BJ (cell line): Measurements from ENCODE around the gene BLTP1. TPM values are rescaled to one million over a fixed set of nuclear protein-coding genes. Genes with fewer than 3 reads are reported as not detected.

ENCODE experiments used
- CTCF ChIA-PET: fragments of 350-600 bp; formaldehyde crosslinking; extraction: SDS; loops from one replicate; lab custom pipeline; 2021; ENCODE audit warnings: antibody characterized with exemption, inconsistent platforms; lab: Yijun Ruan, JAX
- POLR2A ChIA-PET: fragments of 300-600 bp; sonication (Branson Sonifier 250); formaldehyde crosslinking; extraction: SDS; loops from one replicate; lab custom pipeline; 2021; ENCODE audit warnings: antibody characterized with exemption; lab: Charles Lee
- DNase-seq: peaks from one replicate; pipeline ENCODE4 v3.0.0-alpha.2; 2011; ENCODE audit warnings: low read depth
- H3K27me3 ChIP-seq: 2 replicates; pipeline ENCODE4 v1.6.0; 2011; ENCODE audit warnings: low read length; ENCODE audit not compliant: control insufficient read depth, insufficient read depth
- H3K36me3 ChIP-seq: 2 replicates; pipeline ENCODE4 v1.5.1; 2011; ENCODE audit warnings: low read length; ENCODE audit not compliant: control insufficient read depth, insufficient read depth
- H3K4me3 ChIP-seq: 2 replicates; pipeline ENCODE4 v1.5.1; 2011; ENCODE audit warnings: low read depth, mild to moderate bottlenecking, control low read depth, low read length
- CTCF ChIP-seq: IDR thresholded peaks from 2 replicates; pipeline ENCODE4 v1.5.1; 2011; ENCODE audit warnings: low read depth, mild to moderate bottlenecking, control low read depth, inconsistent platforms, low read length, moderate library complexity; ENCODE audit not compliant: insufficient read depth
- polyA plus RNA-seq: library from polyadenylated mRNA; depleted of rRNA; stranded (reverse); fragments of >200 nt; gene quantifications from 2 replicates; pipeline ENCODE4 v1.2.3, GENCODE V29; 2011

Gene BLTP1
- polyA plus RNA-seq, 1 experiment: 22.9 TPM

- POLR2A ChIA-PET: no interaction called here
- Histone ChIP-seq H3K36me3 (no peaks in the 10 kb centered on the region), H3K27me3 (no peaks in the 10 kb centered on the region), H3K4me3 (no peak overlapping the region)
- DNase-seq: no peak
- CTCF ChIA-PET: interaction anchor here (0.7 kb wide), 1 partner anchor 30 kb away, joined by 3 read pairs; no protein-coding TSS in a partner anchor
- no peak for TF ChIP-seq CTCF
These were observed 11.6 kb downstream of the BLTP1 start for GRCh38 chr4:122163767-122164166.

GRCh38 chr4:122167369-122167768 is 15.2 kb downstream of the BLTP1 start:
- no peak for DNase-seq
- H3K36me3 ChIP-seq: no peaks in the 10 kb centered on the region
- H3K27me3 ChIP-seq: no peaks in the 10 kb centered on the region
- H3K4me3 ChIP-seq: no peak overlapping the region
- POLR2A ChIA-PET: no interaction called here
- TF ChIP-seq CTCF: no peak
- CTCF ChIA-PET: interaction anchor here (1.1 kb wide), 1 partner anchor 12 kb away, joined by 4 read pairs; no protein-coding TSS in a partner anchor

- ChIA-PET CTCF (interaction anchor here (0.8 kb wide), 1 partner anchor 313 kb away, joined by 3 read pairs; no protein-coding TSS in a partner anchor), POLR2A (no interaction called here)
- Histone ChIP-seq H3K36me3 (no peaks in the 10 kb centered on the region), H3K27me3 (no peaks in the 10 kb centered on the region), H3K4me3 (no peak overlapping the region)
- TF ChIP-seq CTCF: no peak
- no peak for DNase-seq
These were observed 18.6 kb downstream of the BLTP1 start for GRCh38 chr4:122170775-122171174.

- ChIA-PET POLR2A (no interaction called here), CTCF (interaction anchor here (1.2 kb wide), 1 partner anchor 9 kb away, joined by 4 read pairs; no protein-coding TSS in a partner anchor)
- TF ChIP-seq CTCF: no peak
- no peaks in the 10 kb centered on the region for H3K27me3 ChIP-seq
- no peak for DNase-seq
- H3K4me3 ChIP-seq: no peak overlapping the region
- H3K36me3 ChIP-seq: no peaks in the 10 kb centered on the region
These were observed 19.2 kb downstream of the BLTP1 start for GRCh38 chr4:122171323-122171722.

GRCh38 chr4:122172266-122172665 is 20.1 kb downstream of the BLTP1 start:
- Histone ChIP-seq H3K27me3 (no peaks in the 10 kb centered on the region), H3K36me3 (no peaks in the 10 kb centered on the region), H3K4me3 (no peak overlapping the region)
- TF ChIP-seq CTCF: no peak
- ChIA-PET POLR2A (no interaction called here), CTCF (interaction anchor here (1.2 kb wide), 1 partner anchor 10 kb away, joined by 4 read pairs; no protein-coding TSS in a partner anchor)
- no peak for DNase-seq
